ENCODE measurements around the gene GIPC3.

Gene GIPC3

DNA sequence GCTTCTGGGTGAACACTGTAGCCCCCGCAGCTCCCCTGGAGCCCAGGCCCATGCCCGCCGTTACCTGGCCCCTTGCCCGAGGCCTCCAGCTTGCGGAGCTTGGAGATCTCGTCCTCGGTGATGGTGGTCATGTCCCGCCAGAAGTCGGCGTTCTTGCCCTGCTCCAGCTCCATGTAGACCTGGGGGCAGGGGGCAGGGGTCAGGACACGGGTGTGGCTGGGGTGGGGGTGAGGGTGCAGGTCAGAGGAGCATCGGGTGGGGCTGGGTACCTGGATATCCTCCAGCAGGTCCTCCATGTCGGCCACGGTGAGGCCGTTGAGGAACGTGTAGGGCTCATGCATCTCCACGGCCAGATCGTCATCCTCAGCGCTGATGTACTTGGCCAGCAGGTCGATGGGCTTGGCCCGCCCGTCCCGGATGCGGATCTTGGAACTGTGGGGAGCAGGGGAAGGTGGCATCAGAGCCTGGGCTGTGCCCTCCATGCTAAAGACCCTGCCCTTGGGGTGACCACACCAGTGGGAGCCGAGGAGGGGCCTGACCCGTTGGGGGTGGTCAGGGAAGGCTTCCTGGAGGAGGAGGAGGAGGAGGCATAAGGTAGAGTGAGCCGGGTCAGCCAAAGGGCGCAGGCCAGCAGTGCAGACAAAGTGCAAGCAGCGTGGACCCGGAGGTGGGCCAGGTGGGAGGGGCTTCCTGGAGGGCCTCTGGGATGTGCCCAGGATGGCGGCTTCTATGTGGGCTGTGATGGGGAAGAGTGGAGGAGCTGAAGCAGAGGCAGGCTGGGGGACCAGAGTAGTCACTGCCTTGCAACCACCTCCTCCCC is 33.7 kb downstream of the GIPC3 start:
- Histone ChIP-seq H3K9me3 (ENCODE audit: control insufficient read depth, insufficient read depth, low read depth, low read length) (no peaks in the 10 kb centered on the region), H3K27ac (ENCODE audit: extremely low read depth, low read depth, low read length) (no peak overlapping the region), H3K36me3 (ENCODE audit: control insufficient read depth in 2 of 2, insufficient read depth in 1 of 2, low read length in 2 of 2) (peaks cover 0 to 35% of the 10 kb centered on the region in 2 experiments; a peak in 2 of 3 replicates), H3K4me3 (ENCODE audit: low read depth, low read length) (no peak overlapping the region), H3K4me1 (ENCODE audit: control insufficient read depth, insufficient read depth, low read length) (peaks cover 2% of the 10 kb centered on the region; the same call in 1 of the 2 replicates)
- peak; percentile 64 for TF ChIP-seq ZFHX2 (tag by site-specific recombination; conservative IDR thresholded peaks at IDR 0.05)
- TF ChIP-seq ZNF473 (tag by site-specific recombination; IDR thresholded peaks at IDR 0.05): no peak
- no peak for TF ChIP-seq ZNF660 (tag by site-specific recombination; IDR thresholded peaks at IDR 0.05)
- no peak for TF ChIP-seq ZNF585B (tag by site-specific recombination; IDR thresholded peaks at IDR 0.05)
- no peak for TF ChIP-seq ZNF133 (tag by site-specific recombination; IDR thresholded peaks at IDR 0.05)
- no peak for TF ChIP-seq ZNF24 (tag by site-specific recombination; IDR thresholded peaks at IDR 0.05)
- no peak for TF ChIP-seq ZBTB48 (tag by site-specific recombination; IDR thresholded peaks at IDR 0.05)
- no peak for TF ChIP-seq GLIS2 (tag by site-specific recombination; IDR thresholded peaks at IDR 0.05)
- TF ChIP-seq, protein P1, sequence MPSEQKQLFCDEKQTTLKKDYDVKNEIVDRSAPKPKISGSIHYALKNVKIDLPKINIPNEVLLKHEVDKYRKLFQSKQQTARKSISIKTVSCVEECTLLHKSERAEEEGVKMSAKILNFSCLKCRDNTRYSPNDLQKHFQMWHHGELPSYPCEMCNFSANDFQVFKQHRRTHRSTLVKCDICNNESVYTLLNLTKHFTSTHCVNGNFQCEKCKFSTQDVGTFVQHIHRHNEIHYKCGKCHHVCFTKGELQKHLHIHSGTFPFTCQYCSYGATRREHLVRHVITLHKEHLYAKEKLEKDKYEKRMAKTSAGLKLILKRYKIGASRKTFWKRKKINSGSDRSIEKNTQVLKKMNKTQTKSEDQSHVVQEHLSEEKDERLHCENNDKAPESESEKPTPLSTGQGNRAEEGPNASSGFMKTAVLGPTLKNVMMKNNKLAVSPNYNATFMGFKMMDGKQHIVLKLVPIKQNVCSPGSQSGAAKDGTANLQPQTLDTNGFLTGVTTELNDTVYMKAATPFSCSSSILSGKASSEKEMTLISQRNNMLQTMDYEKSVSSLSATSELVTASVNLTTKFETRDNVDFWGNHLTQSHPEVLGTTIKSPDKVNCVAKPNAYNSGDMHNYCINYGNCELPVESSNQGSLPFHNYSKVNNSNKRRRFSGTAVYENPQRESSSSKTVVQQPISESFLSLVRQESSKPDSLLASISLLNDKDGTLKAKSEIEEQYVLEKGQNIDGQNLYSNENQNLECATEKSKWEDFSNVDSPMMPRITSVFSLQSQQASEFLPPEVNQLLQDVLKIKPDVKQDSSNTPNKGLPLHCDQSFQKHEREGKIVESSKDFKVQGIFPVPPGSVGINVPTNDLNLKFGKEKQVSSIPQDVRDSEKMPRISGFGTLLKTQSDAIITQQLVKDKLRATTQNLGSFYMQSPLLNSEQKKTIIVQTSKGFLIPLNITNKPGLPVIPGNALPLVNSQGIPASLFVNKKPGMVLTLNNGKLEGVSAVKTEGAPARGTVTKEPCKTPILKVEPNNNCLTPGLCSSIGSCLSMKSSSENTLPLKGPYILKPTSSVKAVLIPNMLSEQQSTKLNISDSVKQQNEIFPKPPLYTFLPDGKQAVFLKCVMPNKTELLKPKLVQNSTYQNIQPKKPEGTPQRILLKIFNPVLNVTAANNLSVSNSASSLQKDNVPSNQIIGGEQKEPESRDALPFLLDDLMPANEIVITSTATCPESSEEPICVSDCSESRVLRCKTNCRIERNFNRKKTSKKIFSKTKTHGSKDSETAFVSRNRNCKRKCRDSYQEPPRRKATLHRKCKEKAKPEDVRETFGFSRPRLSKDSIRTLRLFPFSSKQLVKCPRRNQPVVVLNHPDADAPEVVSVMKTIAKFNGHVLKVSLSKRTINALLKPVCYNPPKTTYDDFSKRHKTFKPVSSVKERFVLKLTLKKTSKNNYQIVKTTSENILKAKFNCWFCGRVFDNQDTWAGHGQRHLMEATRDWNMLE (tag by site-specific recombination; conservative IDR thresholded peaks at IDR 0.05; ENCODE audit: low read depth): no peak
- TF ChIP-seq, protein P2, sequence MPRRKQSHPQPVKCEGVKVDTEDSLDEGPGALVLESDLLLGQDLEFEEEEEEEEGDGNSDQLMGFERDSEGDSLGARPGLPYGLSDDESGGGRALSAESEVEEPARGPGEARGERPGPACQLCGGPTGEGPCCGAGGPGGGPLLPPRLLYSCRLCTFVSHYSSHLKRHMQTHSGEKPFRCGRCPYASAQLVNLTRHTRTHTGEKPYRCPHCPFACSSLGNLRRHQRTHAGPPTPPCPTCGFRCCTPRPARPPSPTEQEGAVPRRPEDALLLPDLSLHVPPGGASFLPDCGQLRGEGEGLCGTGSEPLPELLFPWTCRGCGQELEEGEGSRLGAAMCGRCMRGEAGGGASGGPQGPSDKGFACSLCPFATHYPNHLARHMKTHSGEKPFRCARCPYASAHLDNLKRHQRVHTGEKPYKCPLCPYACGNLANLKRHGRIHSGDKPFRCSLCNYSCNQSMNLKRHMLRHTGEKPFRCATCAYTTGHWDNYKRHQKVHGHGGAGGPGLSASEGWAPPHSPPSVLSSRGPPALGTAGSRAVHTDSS (tag by site-specific recombination; IDR thresholded peaks at IDR 0.05): no peak
- TF ChIP-seq EGR2 (tag by site-specific recombination; IDR thresholded peaks at IDR 0.05; ENCODE audit: low read depth): peak; percentile 55
- CTCF ChIA-PET: interaction anchor here (0.6 to 1.2 kb wide), 7 partner anchors 11 to 319 kb away, joined by 3 to 6 read pairs (median 4); partner anchors contain the start of gene GIPC3
- POLR2A ChIA-PET: interaction anchor here (0.6 kb wide), 1 partner anchor 28 kb away, joined by 4 read pairs; no protein-coding TSS in a partner anchor

DNA sequence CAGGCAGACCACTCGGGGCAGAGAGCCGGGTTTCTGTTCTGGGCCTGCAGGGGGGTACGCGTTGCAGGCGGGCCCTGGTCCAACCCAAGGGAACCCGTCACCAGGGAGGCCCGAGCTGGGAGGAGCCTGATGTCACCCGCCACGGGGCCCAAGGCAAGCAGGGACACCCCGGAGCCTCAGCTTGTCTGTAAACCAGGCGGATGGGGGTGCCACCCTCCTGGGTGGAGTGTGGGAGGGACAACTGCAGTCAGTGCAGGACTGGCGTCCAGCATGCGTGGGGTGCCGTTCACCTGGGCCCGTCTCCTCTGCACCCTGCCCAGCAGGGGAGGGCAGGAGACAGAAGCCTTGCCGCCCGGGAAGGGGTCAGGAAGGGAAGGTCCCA is 34.3 kb downstream of the GIPC3 start:
- H3K4me1 ChIP-seq (ENCODE audit: control insufficient read depth, insufficient read depth, low read length): peaks cover 2% of the 10 kb centered on the region; the same call in 1 of the 2 replicates
- TF ChIP-seq ZNF529 (tag by site-specific recombination; IDR thresholded peaks at IDR 0.05; ENCODE audit: insufficient replicate concordance): no peak
- TF ChIP-seq, protein P3, sequence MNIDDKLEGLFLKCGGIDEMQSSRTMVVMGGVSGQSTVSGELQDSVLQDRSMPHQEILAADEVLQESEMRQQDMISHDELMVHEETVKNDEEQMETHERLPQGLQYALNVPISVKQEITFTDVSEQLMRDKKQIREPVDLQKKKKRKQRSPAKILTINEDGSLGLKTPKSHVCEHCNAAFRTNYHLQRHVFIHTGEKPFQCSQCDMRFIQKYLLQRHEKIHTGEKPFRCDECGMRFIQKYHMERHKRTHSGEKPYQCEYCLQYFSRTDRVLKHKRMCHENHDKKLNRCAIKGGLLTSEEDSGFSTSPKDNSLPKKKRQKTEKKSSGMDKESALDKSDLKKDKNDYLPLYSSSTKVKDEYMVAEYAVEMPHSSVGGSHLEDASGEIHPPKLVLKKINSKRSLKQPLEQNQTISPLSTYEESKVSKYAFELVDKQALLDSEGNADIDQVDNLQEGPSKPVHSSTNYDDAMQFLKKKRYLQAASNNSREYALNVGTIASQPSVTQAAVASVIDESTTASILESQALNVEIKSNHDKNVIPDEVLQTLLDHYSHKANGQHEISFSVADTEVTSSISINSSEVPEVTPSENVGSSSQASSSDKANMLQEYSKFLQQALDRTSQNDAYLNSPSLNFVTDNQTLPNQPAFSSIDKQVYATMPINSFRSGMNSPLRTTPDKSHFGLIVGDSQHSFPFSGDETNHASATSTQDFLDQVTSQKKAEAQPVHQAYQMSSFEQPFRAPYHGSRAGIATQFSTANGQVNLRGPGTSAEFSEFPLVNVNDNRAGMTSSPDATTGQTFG (tag by site-specific recombination; IDR thresholded peaks at IDR 0.05; ENCODE audit: borderline replicate concordance): no peak
- TF ChIP-seq, protein P4, sequence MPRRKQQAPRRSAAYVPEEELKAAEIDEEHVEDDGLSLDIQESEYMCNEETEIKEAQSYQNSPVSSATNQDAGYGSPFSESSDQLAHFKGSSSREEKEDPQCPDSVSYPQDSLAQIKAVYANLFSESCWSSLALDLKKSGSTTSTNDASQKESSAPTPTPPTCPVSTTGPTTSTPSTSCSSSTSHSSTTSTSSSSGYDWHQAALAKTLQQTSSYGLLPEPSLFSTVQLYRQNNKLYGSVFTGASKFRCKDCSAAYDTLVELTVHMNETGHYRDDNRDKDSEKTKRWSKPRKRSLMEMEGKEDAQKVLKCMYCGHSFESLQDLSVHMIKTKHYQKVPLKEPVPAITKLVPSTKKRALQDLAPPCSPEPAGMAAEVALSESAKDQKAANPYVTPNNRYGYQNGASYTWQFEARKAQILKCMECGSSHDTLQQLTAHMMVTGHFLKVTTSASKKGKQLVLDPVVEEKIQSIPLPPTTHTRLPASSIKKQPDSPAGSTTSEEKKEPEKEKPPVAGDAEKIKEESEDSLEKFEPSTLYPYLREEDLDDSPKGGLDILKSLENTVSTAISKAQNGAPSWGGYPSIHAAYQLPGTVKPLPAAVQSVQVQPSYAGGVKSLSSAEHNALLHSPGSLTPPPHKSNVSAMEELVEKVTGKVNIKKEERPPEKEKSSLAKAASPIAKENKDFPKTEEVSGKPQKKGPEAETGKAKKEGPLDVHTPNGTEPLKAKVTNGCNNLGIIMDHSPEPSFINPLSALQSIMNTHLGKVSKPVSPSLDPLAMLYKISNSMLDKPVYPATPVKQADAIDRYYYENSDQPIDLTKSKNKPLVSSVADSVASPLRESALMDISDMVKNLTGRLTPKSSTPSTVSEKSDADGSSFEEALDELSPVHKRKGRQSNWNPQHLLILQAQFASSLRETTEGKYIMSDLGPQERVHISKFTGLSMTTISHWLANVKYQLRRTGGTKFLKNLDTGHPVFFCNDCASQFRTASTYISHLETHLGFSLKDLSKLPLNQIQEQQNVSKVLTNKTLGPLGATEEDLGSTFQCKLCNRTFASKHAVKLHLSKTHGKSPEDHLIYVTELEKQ (tag by site-specific recombination; IDR thresholded peaks at IDR 0.05; ENCODE audit: borderline replicate concordance): no peak
- TF ChIP-seq GLIS1 (tag by site-specific recombination; IDR thresholded peaks at IDR 0.05): peak; percentile 41; the same call in 1 of the 2 replicates
- POLR2A ChIA-PET: no interaction called here
- H3K36me3 ChIP-seq (ENCODE audit: control insufficient read depth in 2 of 2, insufficient read depth in 1 of 2, low read length in 2 of 2): peaks cover 0 to 35% of the 10 kb centered on the region in 2 experiments; a peak in 2 of 3 replicates
- no peak overlapping the region for H3K4me3 ChIP-seq (ENCODE audit: low read depth, low read length)
- no peaks in the 10 kb centered on the region for H3K9me3 ChIP-seq (ENCODE audit: control insufficient read depth, insufficient read depth, low read depth, low read length)
- CTCF ChIA-PET: interaction anchor here (0.8 to 1.2 kb wide), 3 partner anchors 12 to 46 kb away, joined by 3 to 4 read pairs (median 4); partner anchors contain the start of gene GIPC3
- H3K27ac ChIP-seq (ENCODE audit: extremely low read depth, low read depth, low read length): no peak overlapping the region
